B cell (primary cell): ENCODE measurements around the gene ANKRD24. TPM values are rescaled to one million over a fixed set of nuclear protein-coding genes. Genes with fewer than 3 reads are reported as not detected.

Experiments used
- ATAC-seq: fragments of 200-7000 bp; cut with Tn5 transposase; one replicate; pipeline ENCODE4 v1.10.0; 2021; ENCODE audit warnings: low read depth, mild to moderate bottlenecking, moderate number of reproducible peaks, moderate library complexity
- CTCF ChIA-PET: fragments of 350-600 bp; sonication (Branson Sonifier 250); formaldehyde crosslinking; loops from one replicate; lab custom pipeline; 2021; ENCODE audit warnings: antibody characterized with exemption, inconsistent platforms; lab: Charles Lee
- POLR2A ChIA-PET: fragments of 350-600 bp; sonication (Branson Sonifier 250); formaldehyde crosslinking; loops from one replicate; lab custom pipeline; 2021; ENCODE audit warnings: antibody characterized with exemption; lab: Charles Lee
- DNase-seq: peaks from one replicate; pipeline ENCODE4 v3.0.0; 2013
- H2AFZ ChIP-seq: 2 replicates; pipeline ENCODE4 v1.6.1; 2012; ENCODE audit warnings: mild to moderate bottlenecking, low read depth, low read length; ENCODE audit not compliant: insufficient read depth, poor library complexity, severe bottlenecking
- H3K27ac ChIP-seq, 2 donors: 1 replicate in 1 of 2; 2 replicates in 1 of 2; pipeline ENCODE4 v1.5.1; 2012 to 2013; ENCODE audit warnings: low read length in 2 of 2, mild to moderate bottlenecking in 2 of 2, moderate library complexity in 1 of 2
- H3K27me3 ChIP-seq, 4 experiments: fragments of 200-600 bp in 1 of 4; sonication (generic) in 1 of 4; replicated peaks in 1 of 4; 1 replicate in 2 of 4; 2 replicates in 2 of 4; pipeline versions ENCODE4 v1.6.1 to v1.7.0; 2013 to 2016; ENCODE audit warnings: low read length in 3 of 4, mild to moderate bottlenecking in 2 of 4, mixed read lengths in 1 of 4, moderate library complexity in 1 of 4; ENCODE audit not compliant: insufficient read depth in 4 of 4, control insufficient read depth in 3 of 4; ENCODE audit errors: control extremely low read depth in 1 of 4
- H3K36me3 ChIP-seq, 2 experiments: replicated peaks in 1 of 2; 1 replicate in 1 of 2; 2 replicates in 1 of 2; pipeline versions ENCODE4 v1.6.1 to v1.7.1; 2013; ENCODE audit warnings: low read length in 1 of 2; ENCODE audit not compliant: insufficient read depth in 2 of 2, control insufficient read depth in 1 of 2; ENCODE audit errors: control extremely low read depth in 1 of 2, extremely low read depth in 1 of 2
- H3K4me1 ChIP-seq, 2 donors: fragments of 200-600 bp in 1 of 2; sonication (generic) in 1 of 2; 1 replicate in 1 of 2; 2 replicates in 1 of 2; pipeline versions ENCODE4 v1.5.1 to v1.6.1; 2013 to 2017; ENCODE audit warnings: low read length in 2 of 2; ENCODE audit not compliant: control insufficient read depth in 2 of 2, insufficient read depth in 2 of 2
- H3K4me2 ChIP-seq: replicated peaks from 2 replicates; pipeline ENCODE3; 2012; ENCODE audit warnings: mild to moderate bottlenecking, low read depth, low read length; ENCODE audit not compliant: poor library complexity, severe bottlenecking
- H3K4me3 ChIP-seq, 5 experiments: fragments of 200-600 bp in 1 of 5; sonication (generic) in 1 of 5; 1 replicate in 3 of 5; 2 replicates in 2 of 5; pipeline versions ENCODE4 v1.5.1 to v1.7.0; 2011 to 2016; ENCODE audit warnings: low read length in 4 of 5, mild to moderate bottlenecking in 4 of 5, low read depth in 2 of 5, control low read depth in 1 of 5, moderate library complexity in 1 of 5; ENCODE audit not compliant: insufficient read depth in 1 of 5; ENCODE audit errors: control extremely low read depth in 1 of 5, extremely low read depth in 1 of 5
- H3K79me2 ChIP-seq: fragments of 200-600 bp; sonication (generic); one replicate; pipeline ENCODE4 v1.6.0; 2016; ENCODE audit warnings: low read length; ENCODE audit not compliant: control insufficient read depth, insufficient read depth
- H3K9ac ChIP-seq: fragments of 200-600 bp; sonication (generic); 2 replicates; pipeline ENCODE4 v1.6.1; 2017; ENCODE audit warnings: mild to moderate bottlenecking, low read length, moderate library complexity
- H3K9me3 ChIP-seq, 3 donors: one replicate each; pipeline versions ENCODE4 v1.6.1 to v1.7.1; 2013; ENCODE audit warnings: low read length in 2 of 3; ENCODE audit not compliant: control insufficient read depth in 2 of 3, insufficient read depth in 1 of 3; ENCODE audit errors: control extremely low read depth in 1 of 3
- H4K20me1 ChIP-seq: 2 replicates; pipeline ENCODE4 v1.6.0; 2012; ENCODE audit warnings: mild to moderate bottlenecking, low read length; ENCODE audit not compliant: insufficient read depth, control insufficient read depth, poor library complexity, severe bottlenecking
- H3K27ac Mint-ChIP-seq: one replicate; pipeline ENCODE4 v1.8.0; 2021; ENCODE audit warnings: mixed read lengths
- H3K27me3 Mint-ChIP-seq: one replicate; pipeline ENCODE4 v1.8.0; 2021; ENCODE audit warnings: mixed read lengths
- H3K4me1 Mint-ChIP-seq: one replicate; pipeline ENCODE4 v1.8.0; 2021; ENCODE audit warnings: mixed read lengths
- H3K4me3 Mint-ChIP-seq: one replicate; pipeline ENCODE4 v1.8.0; 2021; ENCODE audit warnings: mixed read lengths
- H3K9me3 Mint-ChIP-seq: one replicate; pipeline ENCODE4 v1.8.0; 2022; ENCODE audit warnings: mixed read lengths; ENCODE audit not compliant: insufficient read depth
- EZH2 ChIP-seq: IDR thresholded peaks from 2 replicates; pipeline ENCODE4 v1.6.1; 2012; ENCODE audit warnings: borderline replicate concordance, low read depth, mild to moderate bottlenecking, moderate library complexity, low read length; ENCODE audit not compliant: insufficient read depth, poor library complexity, severe bottlenecking
- WGBS: methylation state at CpG from one replicate; pipeline ENCODE4 v1.1.5; 2013; ENCODE audit warnings: missing lambda C conversion rate; ENCODE audit not compliant: insufficient coverage; 5-methylcytosine and 5-hydroxymethylcytosine counted together
- intact Hi-C: fragments of 100-400 bp; cut with micrococcal nuclease; formaldehyde crosslinking; loops from one replicate; pipeline ENCODE4 v1.10.0; 2022
- polyA plus RNA-seq: library from polyadenylated mRNA; depleted of rRNA; stranded (reverse); fragments of >200 nt; gene quantifications from 2 replicates; pipeline ENCODE4 v1.2.3, GENCODE V29; 2012
- total RNA-seq, 2 donors: library from RNA; stranded (reverse); fragments of 120-200 nt in 1 of 2; gene quantifications; 1 replicate in 1 of 2; 2 replicates in 1 of 2; pipeline versions ENCODE4 v1.2.3 to v1.2.4, GENCODE V29; 2013 to 2022
- TF ChIP-seq, protein P1 (sequence below): fragments of 200-600 bp; IDR thresholded peaks from one replicate; pipeline ENCODE4 v1.8.0; 2022; ENCODE audit warnings: antibody characterized with exemption, mild to moderate bottlenecking

Gene ANKRD24
- total and polyA plus RNA-seq, 2 donors (not counting 1 experiment from before 2014, with no cell fraction given), result 0.37 to 1.5 TPM

DNA sequence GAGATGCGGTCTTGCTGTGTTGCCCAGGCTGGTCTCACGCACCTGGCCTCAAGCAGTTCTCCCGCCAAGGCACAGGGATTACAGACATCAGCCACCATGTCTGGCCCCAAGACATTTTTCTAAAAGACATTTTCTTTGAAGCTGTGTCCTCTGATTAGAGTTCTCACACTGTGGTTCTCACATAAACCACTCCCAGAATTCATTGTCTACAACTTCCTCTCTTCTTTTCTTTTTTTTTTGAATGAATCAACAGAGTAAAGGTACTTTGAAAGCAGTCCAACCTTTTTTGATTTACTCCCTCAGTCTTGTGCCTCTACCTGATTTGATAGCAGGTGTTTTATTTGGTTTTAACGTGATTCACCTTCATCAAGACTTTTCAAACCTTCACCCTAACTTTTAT, 82.3 kb downstream of the ANKRD24 start:
- ATAC-seq, result no peak
- Mint-ChIP-seq H3K27ac (no peak overlapping the region), H3K27me3 (no peaks in the 10 kb centered on the region)

DNA sequence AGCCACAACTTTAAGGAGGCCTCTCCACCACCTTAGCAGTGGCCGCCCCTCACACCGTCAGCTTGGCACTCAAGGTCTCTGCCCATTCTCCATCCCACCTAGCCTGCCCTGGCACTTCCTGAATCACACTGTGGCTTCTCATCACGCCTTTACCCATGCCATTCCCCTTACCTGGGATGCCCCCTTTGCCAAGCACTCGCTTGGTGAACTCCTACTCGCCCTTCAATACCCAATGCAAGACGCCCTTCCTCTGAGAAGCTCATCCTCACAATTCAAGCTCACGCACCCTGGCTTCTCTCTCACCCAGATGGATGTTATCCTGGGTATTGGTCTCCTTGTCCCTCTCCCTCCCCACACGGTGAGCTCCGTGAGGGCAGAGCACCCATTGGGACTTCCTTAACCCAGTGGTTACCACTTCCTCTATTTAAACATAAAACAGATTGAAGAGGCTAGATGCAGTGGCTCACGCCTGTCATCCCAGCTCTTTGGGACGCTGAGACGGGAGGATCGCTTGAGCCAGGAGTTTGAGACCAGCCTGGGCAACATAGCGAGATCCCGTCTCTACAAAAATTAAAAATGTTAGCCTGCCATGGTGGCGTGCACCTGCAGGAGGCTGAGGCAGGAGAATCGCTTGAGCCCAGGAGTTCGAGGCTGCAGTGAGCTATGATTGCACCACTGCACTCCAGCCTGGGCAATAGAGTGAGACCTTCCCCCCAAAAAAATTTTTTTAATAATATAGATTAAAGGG, 83.9 kb downstream of the ANKRD24 start:
- Histone ChIP-seq H3K4me2 (no peak overlapping the region), H3K9me3 (no peaks in the 10 kb centered on the region), H3K9ac (no peak overlapping the region), H3K36me3 (peaks cover 0 to 64% of the 10 kb centered on the region in 2 experiments), H3K27ac (no peak overlapping the region), H3K27me3 (no peaks in the 10 kb centered on the region), H3K4me1 (peaks cover 0 to 11% of the 10 kb centered on the region in 2 donors), H2AFZ (no peak overlapping the region), H3K4me3 (no peak overlapping the region), H4K20me1 (peaks cover 9% of the 10 kb centered on the region), H3K79me2 (no peaks in the 10 kb centered on the region)
- Mint-ChIP-seq H3K27me3 (no peaks in the 10 kb centered on the region), H3K27ac (no peak overlapping the region), H3K4me1 (peaks cover 12% of the 10 kb centered on the region), H3K9me3 (no peaks in the 10 kb centered on the region), H3K4me3 (no peak overlapping the region)
- no peak for ATAC-seq
- DNase-seq, result no peak
- POLR2A ChIA-PET, result interaction anchor here (1.2 kb wide), 1 partner anchor 134 kb away, joined by 3 read pairs; the partner anchor contains the start of gene SH3GL1
- WGBS, result 79% methylated on average over 14 of the region's 18 CpGs
- CTCF ChIA-PET, result interaction anchor here (0.7 to 8.1 kb wide), 13 partner anchors 9 to 370 kb away, joined by 3 to 89 read pairs (median 5); partner anchors contain the start of genes CHAF1A, HDGFL2, MPND and SH3GL1
- TF ChIP-seq EZH2, result no peak
- TF ChIP-seq, protein P1, sequence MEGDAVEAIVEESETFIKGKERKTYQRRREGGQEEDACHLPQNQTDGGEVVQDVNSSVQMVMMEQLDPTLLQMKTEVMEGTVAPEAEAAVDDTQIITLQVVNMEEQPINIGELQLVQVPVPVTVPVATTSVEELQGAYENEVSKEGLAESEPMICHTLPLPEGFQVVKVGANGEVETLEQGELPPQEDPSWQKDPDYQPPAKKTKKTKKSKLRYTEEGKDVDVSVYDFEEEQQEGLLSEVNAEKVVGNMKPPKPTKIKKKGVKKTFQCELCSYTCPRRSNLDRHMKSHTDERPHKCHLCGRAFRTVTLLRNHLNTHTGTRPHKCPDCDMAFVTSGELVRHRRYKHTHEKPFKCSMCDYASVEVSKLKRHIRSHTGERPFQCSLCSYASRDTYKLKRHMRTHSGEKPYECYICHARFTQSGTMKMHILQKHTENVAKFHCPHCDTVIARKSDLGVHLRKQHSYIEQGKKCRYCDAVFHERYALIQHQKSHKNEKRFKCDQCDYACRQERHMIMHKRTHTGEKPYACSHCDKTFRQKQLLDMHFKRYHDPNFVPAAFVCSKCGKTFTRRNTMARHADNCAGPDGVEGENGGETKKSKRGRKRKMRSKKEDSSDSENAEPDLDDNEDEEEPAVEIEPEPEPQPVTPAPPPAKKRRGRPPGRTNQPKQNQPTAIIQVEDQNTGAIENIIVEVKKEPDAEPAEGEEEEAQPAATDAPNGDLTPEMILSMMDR, result no peak
- intact Hi-C loops, result no loop called here

More for the DNA sequence above, 82.3 kb downstream of the ANKRD24 start:
- no peak overlapping the region for H3K4me3 Mint-ChIP-seq
- intact Hi-C loops, result no loop called here
- ChIA-PET CTCF (interaction anchor here (0.7 to 1.0 kb wide), 2 partner anchors 260 to 372 kb away, joined by 3 read pairs; no protein-coding TSS in a partner anchor), POLR2A (no interaction called here)
- H3K9me3 Mint-ChIP-seq, result no peaks in the 10 kb centered on the region
- Histone ChIP-seq H3K4me3 (no peak overlapping the region), H2AFZ (no peak overlapping the region), H3K9me3 (no peaks in the 10 kb centered on the region), H3K27me3 (no peaks in the 10 kb centered on the region), H3K9ac (no peak overlapping the region), H3K4me1 (peaks cover 0 to 11% of the 10 kb centered on the region in 2 donors), H3K36me3 (peaks cover 0 to 70% of the 10 kb centered on the region in 2 experiments), H4K20me1 (peaks cover 9% of the 10 kb centered on the region), H3K79me2 (no peaks in the 10 kb centered on the region), H3K27ac (no peak overlapping the region), H3K4me2 (no peak overlapping the region)
- TF ChIP-seq, protein P1, result no peak
- no peak for TF ChIP-seq EZH2
- no peak for DNase-seq
- peaks cover 14% of the 10 kb centered on the region for H3K4me1 Mint-ChIP-seq
- 73% methylated on average over 3 of the region's 4 CpGs for WGBS
